Activated CD4-positive, CD25-positive, alpha-beta regulatory T cell treated with anti-CD3 and anti-CD28 coated beads, Interleukin-2, amount 50 U/mL, for 72 hours (primary cell): Measurements from ENCODE around the gene HRH1.
"Not testable (repeated sequence)": the region's sequence is repeated elsewhere in the genome, so short reads cannot be mapped to it uniquely, and the experiment has no call there.

ENCODE experiments used
- DNase-seq: peaks from one replicate; pipeline ENCODE4 v3.0.0; 2021

Gene HRH1

DNA sequence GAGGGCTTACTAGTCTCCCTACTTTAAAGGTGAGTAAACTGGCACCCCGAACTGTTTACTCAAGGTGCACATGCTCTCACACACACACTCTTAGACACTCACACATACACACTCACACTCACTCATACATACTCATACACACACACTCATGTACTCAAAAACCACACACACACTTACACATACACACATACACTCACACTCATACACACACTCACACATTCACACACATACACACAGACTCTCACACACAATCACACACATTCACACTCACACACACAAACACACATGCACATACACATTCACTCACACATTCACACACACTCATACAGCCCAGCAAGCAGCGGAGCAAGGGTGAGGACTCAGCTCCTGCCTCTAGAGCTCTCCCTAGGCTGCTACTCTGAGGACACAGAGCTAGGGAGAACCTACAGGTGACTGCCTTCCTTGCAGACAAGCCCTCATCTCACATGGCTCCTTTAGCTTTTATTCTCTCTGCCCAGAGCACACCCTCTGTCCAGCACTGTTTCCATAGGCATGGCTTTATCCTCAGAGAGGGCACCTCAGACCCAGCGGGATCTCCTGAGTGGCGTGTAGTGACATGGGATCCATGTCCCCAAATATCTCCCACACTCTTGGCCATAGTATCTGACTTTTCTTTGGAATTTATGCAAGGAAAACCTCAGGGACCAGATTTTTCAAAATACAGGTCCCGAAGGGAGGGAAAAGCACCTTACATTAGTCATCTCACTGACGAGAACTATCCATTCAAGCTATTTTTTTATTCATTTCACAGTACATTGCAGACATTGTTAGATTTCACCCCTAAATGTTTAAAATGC is 91.8 kb downstream of the HRH1 start:
- DNase-seq = no peak

DNA sequence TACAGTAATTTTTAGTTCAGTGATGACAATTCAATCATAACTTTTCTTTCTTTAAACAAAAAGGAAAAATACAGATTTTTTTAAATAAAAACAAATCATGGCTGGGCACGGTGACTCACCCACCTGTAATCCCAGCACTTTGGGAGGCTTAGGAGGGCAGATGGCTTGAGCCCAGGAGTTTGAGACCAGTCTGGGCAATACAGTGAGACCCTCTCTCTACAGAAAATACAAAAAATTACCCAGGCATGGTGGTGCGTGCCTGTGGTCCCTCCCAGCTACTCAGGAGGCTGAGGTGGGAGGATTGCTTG is 92.3 kb downstream of the HRH1 start:
- DNase-seq = no peak

DNA sequence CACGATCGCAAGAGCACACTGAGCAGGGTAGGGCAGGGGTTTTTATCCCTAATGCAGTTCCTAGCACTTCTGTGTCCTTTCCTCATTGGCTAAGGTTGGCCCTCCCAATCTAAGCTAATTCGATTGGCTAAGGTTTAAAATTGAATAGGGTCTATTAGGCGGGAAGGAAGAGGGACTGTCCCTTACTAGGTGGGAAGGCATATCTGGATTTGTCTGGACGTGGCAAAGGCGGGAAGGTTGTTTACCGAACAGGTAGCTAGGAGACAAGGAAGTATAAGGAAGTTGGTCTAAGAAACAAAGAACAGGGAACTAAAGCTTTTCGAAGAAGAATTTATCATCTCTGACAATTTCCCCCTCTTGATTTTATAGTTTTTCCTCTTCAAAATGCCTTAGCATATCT is 93.1 kb downstream of the HRH1 start:
- DNase-seq = no peak

- DNase-seq = no peak
These were observed 94.3 kb downstream of the HRH1 start for GRCh38 chr3:11248596-11248995.

- no peak for DNase-seq
These were observed 96.9 kb downstream of the HRH1 start for GRCh38 chr3:11250902-11251806.

DNA sequence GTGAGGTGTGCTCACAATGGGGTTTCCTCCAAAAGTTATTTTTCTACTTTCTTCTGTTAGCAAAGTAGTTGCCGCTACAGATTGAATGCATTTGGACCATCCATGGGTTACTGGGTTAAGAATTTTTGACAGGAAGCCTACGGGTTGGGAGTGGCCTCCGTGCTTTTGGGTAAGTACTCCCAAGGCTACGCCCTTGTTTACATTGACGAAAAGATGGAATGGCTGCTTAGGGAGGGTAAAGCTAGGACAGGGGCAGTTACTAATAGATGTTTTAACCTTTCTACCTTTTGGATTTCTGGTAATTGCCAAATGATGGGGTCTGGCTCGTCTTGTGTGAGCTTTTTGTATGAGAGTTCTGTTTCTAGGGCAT is 97.5 kb downstream of the HRH1 start:
- DNase-seq = no peak

DNA sequence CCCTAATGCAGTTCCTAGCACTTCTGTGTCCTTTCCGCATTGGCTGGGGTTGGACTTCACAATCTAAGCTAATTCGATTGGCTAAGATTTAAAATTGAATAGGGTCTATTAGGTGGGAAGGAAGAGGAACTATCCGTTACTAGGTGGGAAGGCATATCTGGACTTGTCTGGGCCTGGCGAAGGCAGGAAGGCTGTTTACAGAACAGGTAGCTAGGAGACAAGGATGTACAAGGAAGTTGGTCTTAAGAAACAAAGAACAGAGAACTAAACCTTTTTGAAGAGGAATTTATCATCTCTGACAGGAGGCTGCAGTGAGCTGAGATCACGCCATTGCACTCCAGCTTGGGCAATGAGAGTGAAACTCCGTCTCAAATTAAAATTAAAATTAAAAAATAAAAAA is 100.6 kb downstream of the HRH1 start:
- no peak for DNase-seq

DNA sequence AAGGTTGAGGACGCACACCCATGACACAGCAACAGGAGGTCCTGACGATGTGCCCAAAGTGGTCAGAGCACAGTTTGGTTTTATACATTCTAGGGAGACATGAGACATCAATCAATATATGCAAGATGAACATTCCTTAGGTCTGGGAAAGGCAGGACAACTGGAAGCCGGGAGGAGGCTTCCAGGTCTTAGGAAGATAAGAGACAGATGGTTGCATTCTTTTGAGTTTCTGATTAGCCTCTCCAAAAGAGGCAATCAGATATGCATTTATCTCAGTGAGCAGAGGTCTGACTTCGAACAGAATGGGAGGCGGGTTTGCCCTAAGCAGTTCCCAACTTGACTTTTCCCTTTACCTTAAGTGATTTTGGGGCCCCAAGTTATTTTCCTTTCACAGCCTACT is 101.2 kb downstream of the HRH1 start:
- not testable (repeated sequence) for DNase-seq

DNA sequence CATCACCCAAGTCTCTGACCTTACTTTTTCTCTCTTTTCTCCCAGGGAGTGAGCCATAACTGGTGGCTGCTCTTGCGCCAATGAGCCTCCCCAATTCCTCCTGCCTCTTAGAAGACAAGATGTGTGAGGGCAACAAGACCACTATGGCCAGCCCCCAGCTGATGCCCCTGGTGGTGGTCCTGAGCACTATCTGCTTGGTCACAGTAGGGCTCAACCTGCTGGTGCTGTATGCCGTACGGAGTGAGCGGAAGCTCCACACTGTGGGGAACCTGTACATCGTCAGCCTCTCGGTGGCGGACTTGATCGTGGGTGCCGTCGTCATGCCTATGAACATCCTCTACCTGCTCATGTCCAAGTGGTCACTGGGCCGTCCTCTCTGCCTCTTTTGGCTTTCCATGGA is 104.7 kb downstream of the HRH1 start:
- no peak for DNase-seq

GRCh38 chr3:11260460-11260859 is 106.2 kb downstream of the HRH1 start:
- DNase-seq = no peak

GRCh38 chr3:11269007-11269406 is 114.7 kb downstream of the HRH1 start:
- DNase-seq = no peak

DNA sequence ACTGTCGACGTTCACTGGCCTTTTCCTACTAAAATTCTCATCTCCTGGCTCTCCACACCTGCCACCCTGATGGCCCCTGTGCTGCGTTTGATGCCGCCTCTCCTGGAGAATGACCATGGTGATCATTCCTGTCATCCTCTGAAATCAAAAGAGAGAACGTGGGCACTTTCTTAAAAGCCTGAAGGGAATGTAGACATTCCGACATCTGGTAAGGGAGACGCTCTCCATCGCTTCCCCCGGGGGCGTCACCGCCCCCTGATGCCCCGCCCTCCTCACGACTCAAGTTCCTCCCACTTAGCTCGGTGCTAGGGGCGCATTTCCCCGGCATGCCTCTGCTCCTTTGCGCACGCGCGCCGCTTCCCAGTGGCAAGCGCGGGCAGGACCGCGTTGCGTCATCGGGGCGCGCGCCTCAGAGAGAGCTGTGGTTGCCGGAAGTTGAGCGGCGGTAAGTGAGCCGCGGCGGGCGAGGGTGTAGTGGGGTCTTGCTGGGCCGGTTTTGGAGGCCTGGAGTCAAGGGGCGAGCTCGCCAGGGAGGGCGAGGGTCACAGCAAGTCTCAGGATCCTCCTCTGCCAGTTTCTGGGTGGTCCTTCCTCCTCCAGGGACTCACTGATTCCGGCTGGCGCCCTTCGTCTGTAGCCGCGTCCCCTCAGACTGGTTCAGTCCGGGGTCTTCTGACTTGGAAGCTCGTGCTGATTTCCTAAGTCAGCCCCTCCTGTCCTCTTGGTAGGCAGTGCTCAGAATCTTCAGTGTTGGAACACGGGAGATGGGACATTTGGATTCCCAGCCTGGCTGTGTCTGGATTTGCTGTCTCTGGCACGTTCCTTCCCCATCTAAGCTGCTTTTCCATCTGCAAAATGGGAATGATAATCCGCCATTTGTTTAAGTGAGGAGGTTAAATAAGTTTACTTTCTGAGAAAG is 118.0 kb downstream of the HRH1 start, which contains the start of gene ATG7:
Gene ATG7 (plus strand): TSS at position 412 of the 919 bp plus-strand sequence. CDS start 26,299 bp downstream, outside the sequence.
- DNase-seq = peak; percentile 97

- DNase-seq = no peak
These were observed 118.7 kb downstream of the HRH1 start for GRCh38 chr3:11272906-11273574.

- no peak for DNase-seq
These were observed 119.6 kb downstream of the HRH1 start for GRCh38 chr3:11273891-11274291.

GRCh38 chr3:11274566-11275142 is 120.4 kb downstream of the HRH1 start:
- DNase-seq = no peak

DNA sequence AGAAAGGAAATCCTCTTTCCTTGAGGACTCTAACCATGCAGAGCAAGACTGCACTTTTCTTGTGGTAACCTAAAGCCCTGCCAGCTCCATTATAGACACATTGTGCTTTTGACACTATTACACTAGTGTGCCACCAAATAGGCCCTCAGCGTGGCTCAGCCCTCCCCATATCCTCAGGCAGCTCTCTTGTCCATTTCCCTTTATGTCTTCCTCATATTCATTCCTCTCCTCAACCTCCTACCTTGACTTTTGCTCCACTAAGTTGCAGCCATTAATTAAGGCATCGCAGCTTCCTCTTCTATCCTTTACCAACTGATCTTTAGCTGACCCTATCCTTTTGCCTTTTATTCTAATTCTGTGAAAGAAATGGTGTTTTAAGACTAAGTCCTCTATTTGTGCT is 121.6 kb downstream of the HRH1 start:
- DNase-seq = no peak

DNA sequence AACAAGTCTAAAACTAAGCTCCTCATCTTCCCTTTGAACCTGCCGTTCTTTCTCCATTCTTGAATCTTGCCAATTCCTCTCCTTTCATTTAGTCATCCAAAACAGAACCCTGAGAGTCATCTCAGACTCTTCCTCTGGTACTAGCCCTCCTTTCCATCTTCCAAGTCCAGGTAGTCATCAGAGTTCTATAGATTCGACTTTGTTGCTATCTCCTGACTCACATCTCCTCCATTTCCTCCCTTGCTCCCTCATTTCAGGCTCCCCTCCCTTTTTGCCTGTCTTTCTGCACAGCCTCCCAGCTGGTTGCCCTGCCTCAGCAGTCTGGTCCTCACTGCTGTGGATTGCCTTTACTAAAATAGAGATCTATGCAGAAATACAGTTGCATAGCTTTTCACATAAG is 122.6 kb downstream of the HRH1 start:
- DNase-seq = no peak

DNA sequence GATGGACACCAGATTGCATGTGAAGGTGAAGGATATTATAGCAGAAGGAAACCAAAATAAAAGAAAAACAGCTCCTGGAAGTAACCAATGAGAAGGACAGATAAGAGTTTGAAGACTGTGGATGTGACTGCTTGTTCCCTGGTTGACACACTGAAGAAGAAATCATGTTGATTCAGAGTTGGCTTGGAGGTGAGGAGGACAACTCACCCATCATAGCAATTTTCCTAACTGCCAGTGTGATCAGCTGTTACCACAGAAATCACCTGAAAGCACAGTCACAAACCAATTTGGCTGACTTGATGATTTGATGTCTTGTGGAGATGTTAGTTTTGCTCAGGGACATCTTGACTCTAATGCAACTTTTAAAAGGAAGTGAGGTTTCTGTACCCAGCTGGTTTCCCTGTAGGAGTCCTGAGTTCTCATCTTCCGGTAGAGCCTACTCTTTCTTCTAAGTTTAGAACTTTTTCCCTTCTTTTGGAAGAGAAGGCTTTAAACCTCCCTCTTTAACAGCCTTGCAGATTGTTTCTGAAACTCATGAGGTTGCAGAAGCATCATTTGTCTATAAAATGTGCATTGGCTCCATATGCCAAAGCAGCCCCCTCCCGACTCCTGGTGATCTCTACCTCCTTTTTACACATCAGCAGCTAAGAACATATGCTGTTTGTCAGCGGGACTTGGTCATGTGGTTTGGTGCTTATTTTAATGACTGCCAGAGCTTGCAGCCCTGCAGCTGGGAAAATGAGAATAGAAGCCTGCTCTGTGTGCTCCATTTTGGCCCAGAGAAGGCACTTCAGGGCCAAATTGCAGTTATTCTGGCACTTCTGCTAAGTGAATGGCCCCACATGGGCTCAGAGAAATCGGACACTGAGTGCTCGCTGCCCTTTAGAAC is 128.2 kb downstream of the HRH1 start:
- DNase-seq = no peak

DNA sequence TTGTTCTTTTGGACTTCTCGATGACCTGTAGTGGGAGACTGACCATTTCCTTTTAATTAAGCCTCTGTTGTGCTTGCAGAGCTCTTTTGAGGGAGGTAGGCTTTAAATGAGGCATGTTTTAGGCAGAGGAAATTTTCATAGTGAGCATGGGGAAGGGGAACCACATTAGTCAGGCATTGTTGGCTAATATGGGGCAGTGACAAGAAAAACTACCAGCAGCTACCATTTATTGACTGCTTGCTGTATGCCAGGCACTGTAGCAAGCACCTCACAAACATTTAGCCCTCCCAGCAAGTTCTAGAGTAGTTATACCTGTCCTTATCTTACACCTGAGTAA is 128.8 kb downstream of the HRH1 start:
- no peak for DNase-seq

DNA sequence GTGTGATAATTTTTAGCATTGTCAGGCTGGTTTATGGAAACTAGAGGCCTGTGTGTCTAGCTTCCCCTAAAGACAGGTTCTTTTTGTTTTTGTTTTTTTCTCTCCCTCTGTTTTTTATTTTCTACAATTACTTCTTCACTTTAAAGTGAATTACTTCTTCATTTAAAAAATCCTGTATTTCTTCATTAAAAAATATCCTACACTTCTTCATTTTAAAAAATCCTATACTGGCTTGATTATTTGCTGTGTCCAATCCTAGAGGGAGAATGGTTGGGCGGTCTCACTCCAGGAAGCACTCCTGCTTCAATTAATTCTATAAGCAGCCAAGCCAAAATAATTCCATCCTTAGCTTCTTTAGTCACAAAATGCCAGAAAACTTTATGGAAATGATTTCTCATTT is 129.7 kb downstream of the HRH1 start:
- no peak for DNase-seq

GRCh38 chr3:11285471-11285870 is 131.2 kb downstream of the HRH1 start:
- no peak for DNase-seq
